ENCODE results near the gene VEGFD.

DNA sequence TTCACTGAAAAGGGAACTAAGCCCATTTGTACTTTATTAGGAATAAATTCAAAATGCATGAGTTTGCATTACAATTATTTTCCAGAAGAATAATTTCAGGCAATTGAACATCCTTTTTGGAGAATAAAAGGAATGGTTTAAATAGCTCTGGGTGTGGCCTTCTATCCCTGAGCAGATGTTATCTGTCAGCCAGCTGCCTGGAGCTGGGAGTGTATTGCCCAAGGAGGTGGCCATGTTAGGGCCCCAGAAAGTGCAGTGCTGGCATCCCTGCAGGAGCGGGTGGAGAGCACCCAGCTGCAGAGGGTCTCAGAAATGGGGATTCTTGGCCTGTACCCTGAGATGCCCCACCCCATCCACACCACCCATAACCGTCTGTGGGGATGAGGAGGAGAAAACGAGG, 21.6 kb upstream of the VEGFD start:
- TF ChIP-seq POLR2A (IDR thresholded peaks at IDR 0.05), result no peak
- no peak for TF ChIP-seq CTCF (IDR thresholded peaks at IDR 0.05 in 4 of 5, conservative IDR thresholded peaks at IDR 0.05 in 1 of 5)

Data from gastrocnemius medialis (tissue), 4 donors.